Testis (tissue), 5 donors: ENCODE measurements around the gene GRM8. TPM values are rescaled to one million over a fixed set of nuclear protein-coding genes. Genes with fewer than 3 reads are reported as not detected.

Source experiments
- DNase-seq: peaks from one replicate; pipeline ENCODE4 v3.0.0-alpha.2; 2019
- H3K27ac ChIP-seq, 2 donors: fragments of 200-600 bp; sonication (generic); one replicate each; pipeline ENCODE4 v1.5.1; 2019
- H3K27me3 ChIP-seq: fragments of 200-600 bp; sonication (generic); one replicate; pipeline ENCODE4 v1.5.1; 2019
- H3K36me3 ChIP-seq: fragments of 200-600 bp; sonication (generic); one replicate; pipeline ENCODE4 v1.5.1; 2017; ENCODE audit warnings: low read depth; ENCODE audit errors: missing control alignments
- H3K4me1 ChIP-seq: fragments of 200-600 bp; sonication (generic); one replicate; pipeline ENCODE4 v1.5.1; 2019
- H3K4me3 ChIP-seq, 2 donors: fragments of 200-600 bp; sonication (generic); one replicate each; pipeline ENCODE4 v1.5.1; 2017 to 2019
- H3K9me3 ChIP-seq: fragments of 200-600 bp; sonication (generic); one replicate; pipeline ENCODE4 v1.5.1; 2017
- CTCF ChIP-seq, 3 experiments: fragments of 450-650 bp in 2 of 3; fragments of 200-600 bp in 1 of 3; sonication (generic) in 1 of 3; IDR thresholded peaks; one replicate each; pipeline ENCODE4 v1.5.1; 2016 to 2019; ENCODE audit warnings: antibody characterized with exemption in 3 of 3, mild to moderate bottlenecking in 2 of 3, moderate library complexity in 1 of 3
- POLR2A ChIP-seq: fragments of 450-650 bp; IDR thresholded peaks from one replicate; pipeline ENCODE4 v1.6.1; 2017; ENCODE audit warnings: antibody characterized with exemption, mild to moderate bottlenecking, moderate library complexity
- WGBS, 2 donors: methylation state at CpG; one replicate each; pipeline ENCODE4 v1.1.5; 2018; 5-methylcytosine and 5-hydroxymethylcytosine counted together
- intact Hi-C: fragments of 100-400 bp; cut with DNase I; formaldehyde crosslinking; loops from one replicate; pipeline ENCODE4 v1.15.1; 2023; ENCODE audit warnings: low total_unique reads
- long read RNA-seq, 2 donors: transcript quantifications; one replicate each; lab custom pipeline, GENCODE V29; 2026
- polyA plus RNA-seq: library from polyadenylated mRNA; stranded (reverse); fragments of 350-450 nt; fragmentation: Illumina TruSeq; extraction: RNeasy Lipid Tissue Mini Kit (QIAGEN cat#74804); gene quantifications from one replicate; pipeline ENCODE4 v1.2.3, GENCODE V29; 2014; ENCODE audit warnings: low read depth, low replicate concordance; ENCODE audit not compliant: insufficient read depth
- total RNA-seq, 2 donors: library from RNA; depleted of rRNA; stranded (reverse); fragments of >200 nt; gene quantifications; one replicate each; pipeline ENCODE4 v1.2.3, GENCODE V29; 2016

GRM8 gene
- total RNA-seq, result 1 to 10 TPM; 7.1 TPM
- 8.2 TPM for polyA plus RNA-seq
- long read RNA-seq, donor 1, partial matches to known transcripts, result 0 of 1 reads
- long read RNA-seq, donor 1, other reads (novel, unspliced or antisense), result 0 of 1 reads
- long read RNA-seq, donor 2, result 0 reads

GRCh38 chr7:127252778-127253280 lies at the start of gene GRM8:
GRM8 (minus strand) TSS chr7:127252941.
- TF ChIP-seq POLR2A (no peak), CTCF (IDR thresholded peaks at IDR 0.05) (no peak)
- intact Hi-C loops, result no loop called here
- Histone ChIP-seq H3K27me3 (no peaks in the 10 kb centered on the region), H3K4me3 (peak within 1 kb of the TSS; percentile 61 to 80), H3K4me1 (peaks cover 7% of the 10 kb centered on the region), H3K9me3 (no peaks in the 10 kb centered on the region), H3K27ac (no peak within 1 kb of the TSS), H3K36me3 (no peaks in the 10 kb centered on the region)
- peak; percentile 76 for DNase-seq
- WGBS, 2 donors, result 0 to 1% methylated on average over 10 to 35 of the region's 62 CpGs

GRCh38 chr7:127290801-127291361 lies 38.1 kb upstream of the GRM8 start:
- WGBS, 2 donors, result 78 to 86% methylated on average over 1 of the region's 1 CpG
- DNase-seq, result no peak
- TF ChIP-seq CTCF (IDR thresholded peaks at IDR 0.05), result no peak
- no peak for TF ChIP-seq POLR2A

GRCh38 chr7:127290116-127290655 lies 37.4 kb upstream of the GRM8 start:
- Histone ChIP-seq H3K36me3 (no peaks in the 10 kb centered on the region), H3K27me3 (no peaks in the 10 kb centered on the region), H3K27ac (no peak overlapping the region), H3K9me3 (no peaks in the 10 kb centered on the region), H3K4me1 (no peaks in the 10 kb centered on the region), H3K4me3 (no peak overlapping the region)
- whole genome bisulfite sequencing, 2 donors, result 81 to 90% methylated on average over 5 of the region's 5 CpGs
- intact Hi-C loops, result no loop called here
- TF ChIP-seq CTCF (IDR thresholded peaks at IDR 0.05) (no peak), POLR2A (no peak)
- DNase-seq, result no peak

More at GRCh38 chr7:127290801-127291361, 38.1 kb upstream of the GRM8 start:
- Histone ChIP-seq H3K4me1 (no peaks in the 10 kb centered on the region), H3K27me3 (no peaks in the 10 kb centered on the region), H3K4me3 (no peak overlapping the region), H3K36me3 (no peaks in the 10 kb centered on the region), H3K27ac (no peak overlapping the region), H3K9me3 (no peaks in the 10 kb centered on the region)
- intact Hi-C loops, result no loop called here

GRCh38 chr7:127287133-127287532 lies 34.4 kb upstream of the GRM8 start:
- H3K27ac ChIP-seq, result no peak overlapping the region
- no peaks in the 10 kb centered on the region for H3K36me3 ChIP-seq

More at GRCh38 chr7:127287133-127287532, 34.4 kb upstream of the GRM8 start:
- DNase-seq, result no peak
- WGBS, 2 donors, result 74 to 75% methylated on average over 6 of the region's 6 CpGs
- Histone ChIP-seq H3K4me3 (no peak overlapping the region), H3K9me3 (no peaks in the 10 kb centered on the region), H3K4me1 (no peaks in the 10 kb centered on the region), H3K27me3 (no peaks in the 10 kb centered on the region)
- TF ChIP-seq CTCF (IDR thresholded peaks at IDR 0.05), result no peak
- TF ChIP-seq POLR2A, result no peak
- intact Hi-C loops, result no loop called here
